ENCODE data around the gene MKNK2. TPM values are rescaled to one million over a fixed set of nuclear protein-coding genes. Genes with fewer than 3 reads are reported as not detected.

MKNK2 gene
- total RNA-seq, 1 donor from 2014 or later, result 246 TPM

GRCh38 chr19:2080336-2080988, 29.4 kb upstream of the MKNK2 start:
- no peak for DNase-seq (ENCODE audit: low spot score)

- DNase-seq (ENCODE audit: low spot score), result no peak
Observed at GRCh38 chr19:2079865-2080301, 28.8 kb upstream of the MKNK2 start.

GRCh38 chr19:2079076-2079864, 28.2 kb upstream of the MKNK2 start:
- no peak for DNase-seq (ENCODE audit: low spot score)

- no peak for DNase-seq (ENCODE audit: low spot score)
Observed at GRCh38 chr19:2077833-2078619, 27.0 kb upstream of the MKNK2 start.

GRCh38 chr19:2077398-2077797, 26.4 kb upstream of the MKNK2 start:
- DNase-seq (ENCODE audit: low spot score), result no peak

GRCh38 chr19:2076526-2076944, 25.5 kb upstream of the MKNK2 start:
- DNase-seq (ENCODE audit: low spot score), result no peak

- no peak for DNase-seq (ENCODE audit: low spot score)
Observed at GRCh38 chr19:2072757-2073551, 21.9 kb upstream of the MKNK2 start.

- DNase-seq (ENCODE audit: low spot score), result no peak
Observed at GRCh38 chr19:2070986-2071673, 20.1 kb upstream of the MKNK2 start.

- no peak for DNase-seq (ENCODE audit: low spot score)
Observed at GRCh38 chr19:2070436-2070827, 19.4 kb upstream of the MKNK2 start.

GRCh38 chr19:2064788-2065524, 13.9 kb upstream of the MKNK2 start:
- no peak for DNase-seq (ENCODE audit: low spot score)

- no peak for DNase-seq (ENCODE audit: low spot score)
Observed at GRCh38 chr19:2064395-2064787, 13.3 kb upstream of the MKNK2 start.

GRCh38 chr19:2063824-2064223, 12.8 kb upstream of the MKNK2 start:
- no peak for DNase-seq (ENCODE audit: low spot score)

- DNase-seq (ENCODE audit: low spot score), result no peak
Observed at GRCh38 chr19:2062770-2063169, 11.7 kb upstream of the MKNK2 start.

GRCh38 chr19:2062389-2062729, 11.3 kb upstream of the MKNK2 start:
- DNase-seq (ENCODE audit: low spot score), result no peak

- DNase-seq (ENCODE audit: low spot score), result peak; percentile 100
Observed at GRCh38 chr19:2061495-2062388, 10.7 kb upstream of the MKNK2 start.

- peak; percentile 67 for DNase-seq (ENCODE audit: low spot score)
Observed at GRCh38 chr19:2060884-2061494, 9.9 kb upstream of the MKNK2 start.

- peak; percentile 72 for DNase-seq (ENCODE audit: low spot score)
Observed at GRCh38 chr19:2059422-2060201, 8.6 kb upstream of the MKNK2 start.
